DOHH2 (cell line): ENCODE data around the gene G3BP2.
"Not testable (repeated sequence)": the region's sequence is repeated elsewhere in the genome, so short reads cannot be mapped to it uniquely, and the experiment has no call there.

ENCODE experiments used
- H3F3A ChIP-seq: fragments of 200-600 bp; sonication (generic), shearing (Covaris generic); 2 replicates; pipeline ENCODE4 v1.6.0; 2016; ENCODE audit warnings: antibody characterized with exemption, mild to moderate bottlenecking; ENCODE audit not compliant: control insufficient read depth, insufficient read depth
- H3K27ac ChIP-seq: fragments of 200-600 bp; sonication (generic); 2 replicates; pipeline ENCODE4 v1.5.1; 2014; ENCODE audit warnings: low read depth, mild to moderate bottlenecking, low read length, moderate library complexity
- H3K27me3 ChIP-seq: fragments of 200-600 bp; sonication (generic); 2 replicates; pipeline ENCODE4 v1.6.1; 2014; ENCODE audit warnings: mild to moderate bottlenecking, low read length, mixed read lengths; ENCODE audit not compliant: control insufficient read depth
- H3K36me3 ChIP-seq: fragments of 200-600 bp; sonication (generic); 2 replicates; pipeline ENCODE4 v1.6.1; 2014; ENCODE audit warnings: mild to moderate bottlenecking, low read length, moderate library complexity, mixed read lengths; ENCODE audit not compliant: control insufficient read depth
- H3K4me1 ChIP-seq: fragments of 200-600 bp; sonication (generic); 2 replicates; pipeline ENCODE4 v1.6.1; 2014; ENCODE audit warnings: mild to moderate bottlenecking, low read length, mixed read lengths; ENCODE audit not compliant: control insufficient read depth
- H3K4me2 ChIP-seq: fragments of 200-600 bp; sonication (generic); 2 replicates; pipeline ENCODE4 v1.6.0; 2014; ENCODE audit warnings: mild to moderate bottlenecking, low read length, moderate library complexity
- H3K4me3 ChIP-seq: fragments of 200-600 bp; sonication (generic); 2 replicates; pipeline ENCODE4 v1.5.1; 2014; ENCODE audit warnings: mild to moderate bottlenecking, low read length, mixed read lengths
- H3K79me2 ChIP-seq: fragments of 200-600 bp; sonication (generic); 2 replicates; pipeline ENCODE4 v1.6.1; 2014; ENCODE audit warnings: mild to moderate bottlenecking, low read length, mixed read lengths; ENCODE audit not compliant: control insufficient read depth
- H3K9me2 ChIP-seq: fragments of 200-600 bp; sonication (generic); replicated peaks from 2 replicates; pipeline ENCODE4 v1.6.1; 2014; ENCODE audit warnings: mild to moderate bottlenecking, low read length, mixed read lengths; ENCODE audit not compliant: control insufficient read depth
- H3K9me3 ChIP-seq: fragments of 200-600 bp; sonication (generic); 2 replicates; pipeline ENCODE4 v1.6.1; 2014; ENCODE audit warnings: antibody characterized with exemption, low read length, mixed read lengths; ENCODE audit not compliant: control insufficient read depth, insufficient read depth
- H4K20me1 ChIP-seq: fragments of 200-600 bp; sonication (generic); 2 replicates; pipeline ENCODE4 v1.6.0; 2014; ENCODE audit warnings: low read depth, mild to moderate bottlenecking, antibody characterized with exemption, low read length, moderate library complexity; ENCODE audit not compliant: control insufficient read depth, insufficient read depth
- EZH2phosphoT487 ChIP-seq: fragments of 200-600 bp; sonication (generic); IDR thresholded peaks from 2 replicates; pipeline ENCODE4 v1.6.1; 2017; ENCODE audit warnings: borderline replicate concordance, mild to moderate bottlenecking, antibody characterized with exemption, low read length, moderate library complexity, mixed read lengths
- TF ChIP-seq, protein P1 (sequence below): fragments of 200-600 bp; sonication (generic); IDR thresholded peaks from one replicate; pipeline ENCODE4 v1.5.1; 2014; ENCODE audit warnings: antibody characterized with exemption, mild to moderate bottlenecking, low read depth, low read length; ENCODE audit not compliant: poor library complexity, severe bottlenecking

G3BP2 gene

GRCh38 chr4:75672461-75673026 is 667 bp downstream of the G3BP2 start:
- Histone ChIP-seq H3K36me3 (peaks cover 42% of the 10 kb centered on the region), H4K20me1 (peaks cover 38% of the 10 kb centered on the region), H3K4me2 (peak overlapping the region; percentile 73), H3K4me1 (peaks cover 47% of the 10 kb centered on the region), H3K9me2 (no peaks in the 10 kb centered on the region), H3K4me3 (peak overlapping the region; percentile 95), H3K79me2 (peaks cover 56% of the 10 kb centered on the region), H3F3A (0 out of 2 replicates have a peak, but pooled peaks cover 3% of the 10 kb centered on the region), H3K27ac (peak overlapping the region; percentile 77), H3K27me3 (no peaks in the 10 kb centered on the region), H3K9me3 (no peaks in the 10 kb centered on the region)
- TF ChIP-seq EZH2phosphoT487: no peak
- TF ChIP-seq, protein P1, sequence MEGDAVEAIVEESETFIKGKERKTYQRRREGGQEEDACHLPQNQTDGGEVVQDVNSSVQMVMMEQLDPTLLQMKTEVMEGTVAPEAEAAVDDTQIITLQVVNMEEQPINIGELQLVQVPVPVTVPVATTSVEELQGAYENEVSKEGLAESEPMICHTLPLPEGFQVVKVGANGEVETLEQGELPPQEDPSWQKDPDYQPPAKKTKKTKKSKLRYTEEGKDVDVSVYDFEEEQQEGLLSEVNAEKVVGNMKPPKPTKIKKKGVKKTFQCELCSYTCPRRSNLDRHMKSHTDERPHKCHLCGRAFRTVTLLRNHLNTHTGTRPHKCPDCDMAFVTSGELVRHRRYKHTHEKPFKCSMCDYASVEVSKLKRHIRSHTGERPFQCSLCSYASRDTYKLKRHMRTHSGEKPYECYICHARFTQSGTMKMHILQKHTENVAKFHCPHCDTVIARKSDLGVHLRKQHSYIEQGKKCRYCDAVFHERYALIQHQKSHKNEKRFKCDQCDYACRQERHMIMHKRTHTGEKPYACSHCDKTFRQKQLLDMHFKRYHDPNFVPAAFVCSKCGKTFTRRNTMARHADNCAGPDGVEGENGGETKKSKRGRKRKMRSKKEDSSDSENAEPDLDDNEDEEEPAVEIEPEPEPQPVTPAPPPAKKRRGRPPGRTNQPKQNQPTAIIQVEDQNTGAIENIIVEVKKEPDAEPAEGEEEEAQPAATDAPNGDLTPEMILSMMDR: no peak

DNA sequence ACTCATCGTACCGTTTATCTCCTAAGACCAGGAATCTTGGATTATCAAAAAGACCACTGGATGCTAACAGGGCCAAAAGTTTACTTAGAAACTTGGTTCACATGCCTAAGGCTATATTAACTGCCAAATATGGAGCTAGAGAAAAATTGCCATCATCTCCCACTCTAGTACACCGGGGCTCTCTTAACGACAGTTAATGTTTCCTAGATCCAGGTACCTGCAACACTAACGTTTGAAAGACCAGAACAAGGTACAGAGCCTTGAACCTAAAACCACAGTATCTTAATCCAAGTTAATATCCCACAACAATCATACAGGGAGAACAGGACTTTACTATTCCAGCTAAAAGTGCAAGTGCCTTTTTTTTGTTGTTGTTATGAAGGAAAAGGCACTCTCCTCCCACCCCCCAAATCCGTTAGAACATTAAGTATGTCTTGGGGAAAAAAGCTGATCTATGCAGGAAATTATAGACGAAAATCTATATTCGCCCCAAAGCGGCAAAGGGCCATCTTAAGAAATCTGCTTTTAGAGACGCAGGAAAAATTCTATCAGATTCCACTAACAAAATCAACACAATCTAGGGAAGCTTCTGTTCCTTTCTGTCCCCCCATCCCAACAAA is 1.3 kb downstream of the G3BP2 start:
- H3K9me3 ChIP-seq: no peaks in the 10 kb centered on the region
- TF ChIP-seq EZH2phosphoT487: no peak
- TF ChIP-seq, protein P1: no peak
- peaks cover 47% of the 10 kb centered on the region for H3K4me1 ChIP-seq
- H3K9me2 ChIP-seq: no peaks in the 10 kb centered on the region
- H4K20me1 ChIP-seq: peaks cover 38% of the 10 kb centered on the region
- H3K36me3 ChIP-seq: peaks cover 43% of the 10 kb centered on the region
- peak overlapping the region; percentile 73 for H3K4me2 ChIP-seq
- H3K79me2 ChIP-seq: peaks cover 62% of the 10 kb centered on the region
- peak overlapping the region; percentile 95 for H3K4me3 ChIP-seq
- H3K27ac ChIP-seq: peak overlapping the region; percentile 77
- H3K27me3 ChIP-seq: no peaks in the 10 kb centered on the region
- H3F3A ChIP-seq: 0 out of 2 replicates have a peak, but pooled peaks cover 3% of the 10 kb centered on the region

GRCh38 chr4:75668596-75668995 is 4.6 kb downstream of the G3BP2 start:
- Histone ChIP-seq H3K79me2 (peaks cover 95% of the 10 kb centered on the region), H3K4me3 (no peak overlapping the region), H3K9me2 (no peaks in the 10 kb centered on the region), H3F3A (no peaks in the 10 kb centered on the region), H3K36me3 (peaks cover 61% of the 10 kb centered on the region), H3K27me3 (no peaks in the 10 kb centered on the region), H3K9me3 (no peaks in the 10 kb centered on the region), H3K27ac (no peak overlapping the region), H3K4me1 (peaks cover 49% of the 10 kb centered on the region), H4K20me1 (peaks cover 60% of the 10 kb centered on the region), H3K4me2 (peak overlapping the region; percentile 33)
- TF ChIP-seq EZH2phosphoT487: no peak
- TF ChIP-seq, protein P1: no peak

GRCh38 chr4:75667636-75668035 is 5.6 kb downstream of the G3BP2 start:
- H3F3A ChIP-seq, H3K27ac ChIP-seq, H3K9me2 ChIP-seq, H3K9me3 ChIP-seq, H3K4me3 ChIP-seq, H3K27me3 ChIP-seq: not testable (repeated sequence)
- Histone ChIP-seq H3K36me3 (peaks cover 63% of the 10 kb centered on the region), H4K20me1 (peaks cover 60% of the 10 kb centered on the region), H3K79me2 (peaks cover 100% of the 10 kb centered on the region), H3K4me1 (peaks cover 54% of the 10 kb centered on the region), H3K4me2 (0 out of 2 replicates have a peak overlapping the region, but pooled peaks have one; percentile 33)
